PC-9 (cell line): ENCODE data around the gene ERMN. TPM values are rescaled to one million over a fixed set of nuclear protein-coding genes. Genes with fewer than 3 reads are reported as not detected.

Experiments
- BruUV-seq: library from RNA; stranded (reverse); fragments of 400-500 nt; replicated peaks from 2 replicates; lab custom pipeline; 2021; lab: Mats Ljungman, UMichigan
- CTCF ChIA-PET: fragments of 300-600 bp; sonication (Branson Sonifier 250); formaldehyde crosslinking; loops from one replicate; lab custom pipeline; 2022; ENCODE audit warnings: antibody characterized with exemption; lab: Charles Lee
- POLR2A ChIA-PET: fragments of 300-600 bp; sonication (Branson Sonifier 250); formaldehyde crosslinking; loops from one replicate; lab custom pipeline; 2022; ENCODE audit warnings: antibody characterized with exemption; ENCODE audit not compliant: unreplicated experiment; lab: Charles Lee
- DNase-seq, 2 experiments: peaks; one replicate each; pipeline versions ENCODE4 v3.0.0 to v3.0.0-alpha.2; 2015 to 2022; ENCODE audit warnings: mixed read lengths in 1 of 2
- H2AFZ ChIP-seq: fragments of 200-600 bp; sonication (generic); 2 replicates; pipeline ENCODE4 v1.8.1; 2017; ENCODE audit warnings: antibody characterized with exemption
- H3F3A ChIP-seq: fragments of 200-600 bp; sonication (generic); 2 replicates; pipeline ENCODE4 v1.8.1; 2017; ENCODE audit warnings: antibody characterized with exemption, mild to moderate bottlenecking, low read depth; ENCODE audit not compliant: insufficient read depth
- H3K27ac ChIP-seq: fragments of 200-600 bp; sonication (generic); 2 replicates; pipeline ENCODE4 v1.6.1; 2016; ENCODE audit warnings: mixed run types
- H3K27me3 ChIP-seq: fragments of 200-600 bp; sonication (generic); 2 replicates; pipeline ENCODE4 v1.6.1; 2016; ENCODE audit warnings: low read depth, mixed run types; ENCODE audit not compliant: insufficient read depth
- H3K36me3 ChIP-seq: fragments of 200-600 bp; sonication (generic); 2 replicates; pipeline ENCODE4 v1.6.1; 2016; ENCODE audit warnings: low read depth, mixed run types
- H3K4me1 ChIP-seq: fragments of 200-600 bp; sonication (generic); replicated peaks from 2 replicates; pipeline ENCODE4 v1.6.1; 2016; ENCODE audit warnings: mixed run types; ENCODE audit not compliant: insufficient read depth
- H3K4me2 ChIP-seq: fragments of 200-600 bp; sonication (generic); 2 replicates; pipeline ENCODE4 v1.6.1; 2017; ENCODE audit warnings: mixed run types
- H3K4me3 ChIP-seq: fragments of 200-600 bp; sonication (generic); 2 replicates; pipeline ENCODE4 v1.6.1; 2016; ENCODE audit warnings: mixed run types
- H3K79me2 ChIP-seq: fragments of 200-600 bp; sonication (generic); 2 replicates; pipeline ENCODE4 v1.6.1; 2017; ENCODE audit warnings: low read depth, mixed run types
- H3K9me2 ChIP-seq: fragments of 200-600 bp; sonication (generic); 2 replicates; pipeline ENCODE4 v1.8.1; 2017; ENCODE audit warnings: mild to moderate bottlenecking; ENCODE audit not compliant: insufficient read depth
- H3K9me3 ChIP-seq: fragments of 200-600 bp; sonication (generic); 2 replicates; pipeline ENCODE4 v1.8.1; 2016; ENCODE audit warnings: low read depth; ENCODE audit not compliant: insufficient read depth
- H4K20me1 ChIP-seq: fragments of 200-600 bp; sonication (generic); 2 replicates; pipeline ENCODE4 v1.8.1; 2017; ENCODE audit not compliant: insufficient read depth
- EZH2 ChIP-seq: fragments of 200-600 bp; sonication (generic); IDR thresholded peaks from 2 replicates; pipeline ENCODE4 v1.8.0; 2017; ENCODE audit warnings: antibody characterized with exemption, low read depth
- intact Hi-C: fragments of 100-400 bp; cut with micrococcal nuclease; formaldehyde crosslinking; loops from one replicate; pipeline ENCODE4 v1.10.0; 2022; ENCODE audit not compliant: unreplicated experiment
- total RNA-seq: library from RNA; stranded (reverse); gene quantifications from 2 replicates; pipeline ENCODE4 v1.2.3, GENCODE V29; 2021
- TF ChIP-seq, protein P1 (sequence below): fragments of 200-600 bp; sonication (generic); conservative IDR thresholded peaks from 2 replicates; pipeline ENCODE4 v1.6.1; 2017; ENCODE audit warnings: mixed run types, antibody characterized with exemption, mild to moderate bottlenecking, moderate library complexity

Gene ERMN
- total RNA-seq, 1 experiment from 2014 or later: not detected

DNA sequence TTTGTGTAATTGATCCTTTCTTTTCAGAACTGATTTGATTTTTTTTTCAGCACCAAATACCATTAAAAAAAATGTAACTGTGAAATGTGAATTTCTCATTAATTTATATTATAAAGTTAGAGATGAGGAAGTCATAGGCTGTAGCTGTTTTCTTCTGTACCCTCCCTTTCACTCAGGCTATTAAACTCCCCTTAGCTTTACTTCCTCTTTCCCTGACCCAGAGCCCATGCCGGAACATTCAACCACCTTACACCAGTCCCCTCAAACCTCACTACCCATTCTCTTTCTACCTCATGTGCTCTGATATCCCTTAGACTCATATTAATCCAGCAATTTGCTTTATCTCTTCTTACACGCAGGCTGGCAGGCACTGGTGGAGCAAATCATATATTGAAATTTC lies 55.7 kb downstream of the ERMN start:
- ChIA-PET POLR2A (no interaction called here), CTCF (no interaction called here)
- Histone ChIP-seq H3K4me2 (no peak overlapping the region), H3K79me2 (no peaks in the 10 kb centered on the region), H3K4me3 (no peak overlapping the region), H2AFZ (no peak overlapping the region), H3K9me3 (no peaks in the 10 kb centered on the region), H3K9me2 (no peaks in the 10 kb centered on the region), H4K20me1 (no peaks in the 10 kb centered on the region), H3K27me3 (no peaks in the 10 kb centered on the region), H3K27ac (no peak overlapping the region), H3K36me3 (no peaks in the 10 kb centered on the region), H3K4me1 (no peaks in the 10 kb centered on the region), H3F3A (no peaks in the 10 kb centered on the region)
- intact Hi-C loops: no loop called here
- BruUV-seq: no TSS peak
- TF ChIP-seq, protein P1, sequence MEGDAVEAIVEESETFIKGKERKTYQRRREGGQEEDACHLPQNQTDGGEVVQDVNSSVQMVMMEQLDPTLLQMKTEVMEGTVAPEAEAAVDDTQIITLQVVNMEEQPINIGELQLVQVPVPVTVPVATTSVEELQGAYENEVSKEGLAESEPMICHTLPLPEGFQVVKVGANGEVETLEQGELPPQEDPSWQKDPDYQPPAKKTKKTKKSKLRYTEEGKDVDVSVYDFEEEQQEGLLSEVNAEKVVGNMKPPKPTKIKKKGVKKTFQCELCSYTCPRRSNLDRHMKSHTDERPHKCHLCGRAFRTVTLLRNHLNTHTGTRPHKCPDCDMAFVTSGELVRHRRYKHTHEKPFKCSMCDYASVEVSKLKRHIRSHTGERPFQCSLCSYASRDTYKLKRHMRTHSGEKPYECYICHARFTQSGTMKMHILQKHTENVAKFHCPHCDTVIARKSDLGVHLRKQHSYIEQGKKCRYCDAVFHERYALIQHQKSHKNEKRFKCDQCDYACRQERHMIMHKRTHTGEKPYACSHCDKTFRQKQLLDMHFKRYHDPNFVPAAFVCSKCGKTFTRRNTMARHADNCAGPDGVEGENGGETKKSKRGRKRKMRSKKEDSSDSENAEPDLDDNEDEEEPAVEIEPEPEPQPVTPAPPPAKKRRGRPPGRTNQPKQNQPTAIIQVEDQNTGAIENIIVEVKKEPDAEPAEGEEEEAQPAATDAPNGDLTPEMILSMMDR: no peak
- TF ChIP-seq EZH2: no peak
- no peak for DNase-seq

- Histone ChIP-seq H2AFZ (no peak overlapping the region), H3K9me2 (no peaks in the 10 kb centered on the region), H3F3A (no peaks in the 10 kb centered on the region), H3K4me2 (no peak overlapping the region), H3K36me3 (no peaks in the 10 kb centered on the region), H3K4me1 (no peaks in the 10 kb centered on the region), H4K20me1 (no peaks in the 10 kb centered on the region), H3K4me3 (no peak overlapping the region), H3K79me2 (no peaks in the 10 kb centered on the region), H3K9me3 (no peaks in the 10 kb centered on the region), H3K27me3 (no peaks in the 10 kb centered on the region), H3K27ac (no peak overlapping the region)
- TF ChIP-seq, protein P1: no peak
- no peak for TF ChIP-seq EZH2
- no peak for DNase-seq
- ChIA-PET POLR2A (no interaction called here), CTCF (no interaction called here)
- no TSS peak for BruUV-seq
- intact Hi-C loops: no loop called here
These were observed 56.6 kb downstream of the ERMN start for GRCh38 chr2:157269060-157269459.

Other genes starting within 250 kb of the ERMN start
- gene GALNT5, start 68.1 kb downstream of the ERMN start, total RNA-seq: 1.3 and 1.9 TPM in 2 replicates
- gene CYTIP, start 118.3 kb upstream of the ERMN start, total RNA-seq: not detected in 2 replicates